WI38 (cell line): Measurements from ENCODE around the gene MACROD2.
"Not testable (repeated sequence)": the region's sequence is repeated elsewhere in the genome, so short reads cannot be mapped to it uniquely, and the experiment has no call there.

Source experiments
- H3K4me3 ChIP-seq: 2 replicates; pipeline ENCODE4 v1.5.1; 2011; ENCODE audit warnings: low read depth, mild to moderate bottlenecking, control low read depth, low read length
- TF ChIP-seq, protein P1 (sequence below): IDR thresholded peaks from 2 replicates; pipeline ENCODE4 v1.5.1; 2012; ENCODE audit warnings: low read depth, mild to moderate bottlenecking, control low read depth, low read length

MACROD2 gene

DNA sequence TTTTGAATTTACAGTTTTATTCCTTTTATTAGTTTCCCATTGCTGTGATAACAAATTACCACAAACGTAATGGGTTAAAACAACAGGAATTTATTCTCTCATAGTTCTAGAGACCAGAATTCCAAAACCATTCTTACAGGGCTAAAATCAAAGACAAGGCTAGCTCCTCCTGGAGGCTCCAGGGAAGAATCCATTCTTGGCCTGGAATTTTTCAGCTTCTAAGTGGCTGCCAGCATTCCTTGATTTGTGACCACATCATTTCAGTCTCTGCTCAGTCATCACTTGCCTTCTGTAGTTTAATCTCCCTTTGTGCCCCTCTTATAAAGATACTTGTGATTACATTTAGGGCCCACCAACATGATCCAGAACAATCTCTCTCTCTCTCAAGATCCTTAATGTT lies 4.0 kb upstream of the MACROD2 start:
- no peak overlapping the region for H3K4me3 ChIP-seq
- TF ChIP-seq, protein P1, sequence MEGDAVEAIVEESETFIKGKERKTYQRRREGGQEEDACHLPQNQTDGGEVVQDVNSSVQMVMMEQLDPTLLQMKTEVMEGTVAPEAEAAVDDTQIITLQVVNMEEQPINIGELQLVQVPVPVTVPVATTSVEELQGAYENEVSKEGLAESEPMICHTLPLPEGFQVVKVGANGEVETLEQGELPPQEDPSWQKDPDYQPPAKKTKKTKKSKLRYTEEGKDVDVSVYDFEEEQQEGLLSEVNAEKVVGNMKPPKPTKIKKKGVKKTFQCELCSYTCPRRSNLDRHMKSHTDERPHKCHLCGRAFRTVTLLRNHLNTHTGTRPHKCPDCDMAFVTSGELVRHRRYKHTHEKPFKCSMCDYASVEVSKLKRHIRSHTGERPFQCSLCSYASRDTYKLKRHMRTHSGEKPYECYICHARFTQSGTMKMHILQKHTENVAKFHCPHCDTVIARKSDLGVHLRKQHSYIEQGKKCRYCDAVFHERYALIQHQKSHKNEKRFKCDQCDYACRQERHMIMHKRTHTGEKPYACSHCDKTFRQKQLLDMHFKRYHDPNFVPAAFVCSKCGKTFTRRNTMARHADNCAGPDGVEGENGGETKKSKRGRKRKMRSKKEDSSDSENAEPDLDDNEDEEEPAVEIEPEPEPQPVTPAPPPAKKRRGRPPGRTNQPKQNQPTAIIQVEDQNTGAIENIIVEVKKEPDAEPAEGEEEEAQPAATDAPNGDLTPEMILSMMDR, result no peak

DNA sequence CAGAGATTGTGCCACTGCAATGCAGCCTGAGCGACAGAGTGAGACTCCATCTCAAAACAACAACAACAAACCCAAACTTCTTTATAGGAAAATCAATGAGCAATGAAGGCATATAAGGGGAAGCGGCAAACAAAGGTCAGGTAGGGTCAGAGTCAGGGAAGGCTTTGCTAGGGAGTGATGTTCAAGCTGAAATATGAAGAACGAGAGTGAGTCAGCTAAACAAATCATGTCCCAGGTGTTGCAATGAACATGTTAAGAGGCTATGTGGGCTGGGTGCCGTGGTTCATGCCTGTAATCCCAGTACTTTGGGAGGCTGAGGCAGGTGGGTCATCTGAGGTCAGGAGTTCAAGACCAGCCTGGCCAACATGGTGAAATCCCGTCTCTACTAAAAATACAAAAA lies 3.4 kb upstream of the MACROD2 start:
- not testable (repeated sequence) for H3K4me3 ChIP-seq

DNA sequence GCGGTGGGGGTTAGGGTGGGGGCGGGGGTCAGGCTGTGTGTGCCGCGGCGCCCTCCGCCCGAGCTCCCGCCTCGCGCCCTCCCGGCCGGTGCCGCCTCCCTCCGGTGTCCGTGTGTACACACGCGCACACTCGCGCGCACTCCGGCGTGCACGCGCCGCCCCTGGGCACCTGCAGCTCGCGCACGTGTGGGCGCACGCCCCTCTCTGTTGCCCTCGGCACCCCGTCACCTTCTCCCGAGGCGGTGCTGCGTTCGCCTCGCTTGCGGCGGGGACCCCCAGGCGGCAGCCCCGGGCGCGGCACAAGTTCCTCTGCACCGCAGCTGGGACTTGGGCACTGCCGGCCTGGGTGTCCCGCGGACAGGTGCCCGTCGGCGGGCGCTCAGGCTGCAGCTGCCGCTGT lies 525 bp downstream of the MACROD2 start:
- TF ChIP-seq, protein P1, result no peak
- H3K4me3 ChIP-seq, result no peak overlapping the region

DNA sequence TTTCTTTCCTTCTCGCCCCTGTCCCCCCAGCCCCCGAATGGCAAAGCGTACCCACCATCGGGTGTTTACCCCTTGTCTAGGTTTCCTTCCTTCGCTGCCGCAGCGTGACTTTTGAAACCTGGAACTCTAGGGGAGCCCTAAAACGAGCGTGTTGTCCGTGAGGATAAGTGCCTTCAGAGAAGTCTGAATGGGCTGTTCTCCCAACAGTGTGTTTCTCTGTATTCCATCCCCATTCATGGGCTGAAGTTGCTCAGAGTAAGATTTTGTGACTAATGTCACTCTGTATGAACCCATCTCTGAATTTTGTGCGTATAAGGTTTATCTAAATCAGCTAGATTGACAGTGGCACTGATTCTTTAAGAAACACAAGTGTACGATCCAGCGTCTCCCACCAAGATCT lies 949 bp downstream of the MACROD2 start:
- no peak overlapping the region for H3K4me3 ChIP-seq
- TF ChIP-seq, protein P1, result no peak

DNA sequence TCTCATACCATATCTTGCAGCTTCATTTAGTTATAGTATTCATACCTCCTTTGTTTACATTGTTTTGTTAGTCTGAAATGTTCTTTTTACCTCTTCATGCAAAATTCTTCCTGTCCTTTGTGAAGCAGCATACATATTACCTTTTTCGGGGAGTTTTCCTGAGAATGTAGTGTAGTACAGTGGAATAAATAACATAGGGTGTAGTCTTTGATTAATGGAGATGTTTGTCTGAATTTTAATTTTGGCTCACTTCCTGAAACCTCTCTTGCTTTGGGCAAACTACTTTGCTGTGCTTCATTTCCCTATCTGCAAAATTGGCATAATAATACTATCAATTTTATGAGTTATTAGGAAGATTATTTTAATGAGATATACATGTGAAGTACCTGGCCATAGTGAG lies 5.6 kb downstream of the MACROD2 start:
- H3K4me3 ChIP-seq, result no peak overlapping the region
- TF ChIP-seq, protein P1, result no peak

DNA sequence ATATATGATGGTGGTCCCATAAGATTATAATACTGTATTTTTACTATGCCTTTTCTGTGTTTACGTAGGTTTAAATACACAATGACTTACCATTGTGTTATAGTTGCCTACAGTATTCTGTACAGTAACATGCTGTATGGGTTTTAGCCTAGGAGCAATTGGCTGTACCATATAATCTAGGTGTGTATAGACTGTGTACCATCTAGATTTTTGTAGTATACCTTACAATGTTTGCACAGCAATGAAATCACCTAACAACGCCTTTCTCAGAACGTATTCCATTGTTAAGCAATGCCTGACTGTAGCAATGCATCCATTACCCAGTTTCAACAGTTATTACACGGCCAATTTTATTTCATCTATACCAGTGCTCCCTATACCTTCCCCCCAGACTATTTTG lies 10.7 kb downstream of the MACROD2 start:
- TF ChIP-seq, protein P1, result no peak
- no peak overlapping the region for H3K4me3 ChIP-seq

DNA sequence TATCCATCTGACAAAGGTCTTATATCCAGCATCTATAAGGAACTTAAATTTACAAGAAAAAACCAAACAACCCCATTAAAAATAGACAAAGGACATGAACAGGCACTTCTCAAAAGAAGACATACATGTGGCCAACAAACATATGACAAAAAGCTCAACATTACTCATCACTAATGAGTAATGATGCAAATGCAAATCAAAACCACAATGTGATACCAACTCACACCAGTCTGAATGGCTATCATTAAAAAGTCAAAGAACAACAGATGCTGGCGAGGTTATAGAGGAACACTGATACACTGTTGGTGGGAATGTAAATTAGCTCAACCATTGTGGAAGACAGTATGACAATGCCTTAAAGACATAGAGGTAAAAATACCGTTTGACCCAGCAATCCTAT lies 13.9 kb downstream of the MACROD2 start:
- TF ChIP-seq, protein P1, result no peak
- no peak overlapping the region for H3K4me3 ChIP-seq

DNA sequence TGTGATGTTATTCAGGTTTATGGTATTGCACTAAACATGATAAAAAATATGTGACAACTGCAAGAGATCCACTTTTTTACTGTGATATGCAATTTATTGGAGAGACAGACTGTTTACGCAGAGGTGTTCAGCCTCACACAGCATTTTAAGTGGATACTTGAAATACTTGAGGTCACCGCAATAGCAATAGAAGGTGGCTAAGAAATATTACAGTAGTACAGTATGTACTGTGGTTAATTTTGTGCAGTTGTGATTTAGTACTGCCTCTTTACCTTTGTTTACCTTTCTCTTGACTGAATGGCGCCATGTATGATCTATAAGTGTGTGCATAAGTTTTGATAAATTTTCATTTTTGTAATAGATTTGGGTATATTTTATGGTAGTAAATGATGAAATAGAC lies 17.4 kb downstream of the MACROD2 start:
- no peak overlapping the region for H3K4me3 ChIP-seq
- TF ChIP-seq, protein P1, result no peak
